ENCODE data around the gene BANF2.
"Not testable (repeated sequence)": the region's sequence is repeated elsewhere in the genome, so short reads cannot be mapped to it uniquely, and the experiment has no call there.

BANF2 gene

GRCh38 chr20:17683218-17684076 lies 16.3 kb upstream of the BANF2 start:
- DNase-seq = no peak

GRCh38 chr20:17684077-17684888 lies 15.5 kb upstream of the BANF2 start:
- no peak for DNase-seq

GRCh38 chr20:17685168-17685567 lies 14.6 kb upstream of the BANF2 start:
- DNase-seq = no peak

DNA sequence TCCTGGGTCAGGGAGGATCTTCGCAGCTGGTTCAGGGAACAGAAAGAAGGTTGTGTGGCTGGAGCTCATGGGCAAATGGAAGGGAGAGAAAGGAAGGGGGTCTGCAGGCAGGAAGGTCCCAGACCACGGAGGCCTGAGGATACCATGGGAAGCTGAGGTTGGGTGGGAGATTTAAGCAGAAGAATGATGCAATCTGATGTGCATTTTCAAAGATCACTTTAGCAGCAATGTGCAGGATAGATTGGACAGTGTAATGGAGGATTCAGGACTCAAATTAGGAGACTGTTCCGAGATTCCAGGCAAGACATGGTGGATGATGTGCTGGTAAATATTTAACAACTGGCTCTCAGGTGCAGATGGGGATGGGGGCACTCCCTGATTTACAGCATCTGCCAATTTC lies 12.0 kb upstream of the BANF2 start:
- no peak for DNase-seq

GRCh38 chr20:17688965-17689364 lies 10.8 kb upstream of the BANF2 start:
- no peak for DNase-seq

- no peak for DNase-seq
Measured at GRCh38 chr20:17690144-17690543, 9.6 kb upstream of the BANF2 start.

GRCh38 chr20:17691758-17692157 lies 8.0 kb upstream of the BANF2 start:
- DNase-seq = no peak

GRCh38 chr20:17693444-17694001 lies 6.2 kb upstream of the BANF2 start:
- no peak for DNase-seq

DNA sequence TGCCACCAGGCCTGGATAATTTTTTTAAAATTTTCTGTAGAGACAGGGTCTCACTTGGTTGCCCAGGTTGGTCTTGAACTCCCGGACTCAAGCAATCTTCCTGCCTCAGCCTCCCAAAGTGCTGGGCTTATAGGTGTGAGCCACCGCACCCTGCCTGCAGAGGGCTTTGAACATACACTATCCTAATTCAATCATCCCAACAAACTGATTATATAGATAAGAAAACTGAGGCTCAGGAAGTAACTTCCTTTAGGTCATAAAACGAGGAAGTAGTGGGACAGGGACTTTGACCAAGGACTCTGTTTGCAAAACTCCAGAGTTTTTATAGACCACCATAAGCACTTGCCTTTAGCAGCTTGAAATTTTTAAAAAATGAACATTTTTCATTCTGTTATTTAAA lies 5.0 kb upstream of the BANF2 start:
- DNase-seq = no peak

DNA sequence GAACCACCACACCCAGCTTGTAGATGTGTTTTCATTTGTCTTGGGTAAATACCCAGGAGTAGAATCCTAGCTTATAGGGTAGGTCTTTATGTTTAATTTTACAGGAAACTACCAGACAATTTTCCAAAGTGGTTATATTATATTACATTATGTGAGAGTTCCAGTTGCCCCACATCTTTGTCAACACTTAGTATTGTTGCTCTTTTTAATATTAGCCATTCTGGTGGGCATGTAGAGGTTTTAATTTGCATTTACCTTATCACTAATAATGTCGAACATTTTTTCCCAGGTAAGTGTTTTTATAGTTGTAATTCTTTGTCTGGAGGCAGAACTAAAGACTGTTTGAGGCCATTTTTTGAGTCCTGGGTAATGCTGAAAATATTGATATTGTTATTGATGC lies 3.5 kb upstream of the BANF2 start:
- no peak for DNase-seq

DNA sequence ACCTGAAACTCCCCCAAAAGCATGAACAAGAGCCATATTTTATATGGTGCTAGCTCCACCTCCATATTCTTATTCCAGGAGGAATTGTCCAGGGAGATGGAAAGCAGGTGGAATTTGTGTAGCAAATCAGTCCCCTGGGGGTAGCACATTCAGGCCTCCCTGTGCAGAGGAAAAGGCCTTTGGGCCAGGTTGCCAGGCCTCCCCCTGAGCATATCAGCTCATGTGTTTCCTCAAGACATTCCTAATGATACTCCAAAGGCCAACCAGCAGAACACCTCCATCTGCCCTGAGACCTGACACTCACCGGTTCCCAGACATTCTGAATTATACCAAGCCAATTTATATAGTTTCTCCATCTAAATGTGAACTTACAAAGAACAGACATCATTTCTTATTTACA lies 2.6 kb upstream of the BANF2 start:
- no peak for DNase-seq

DNA sequence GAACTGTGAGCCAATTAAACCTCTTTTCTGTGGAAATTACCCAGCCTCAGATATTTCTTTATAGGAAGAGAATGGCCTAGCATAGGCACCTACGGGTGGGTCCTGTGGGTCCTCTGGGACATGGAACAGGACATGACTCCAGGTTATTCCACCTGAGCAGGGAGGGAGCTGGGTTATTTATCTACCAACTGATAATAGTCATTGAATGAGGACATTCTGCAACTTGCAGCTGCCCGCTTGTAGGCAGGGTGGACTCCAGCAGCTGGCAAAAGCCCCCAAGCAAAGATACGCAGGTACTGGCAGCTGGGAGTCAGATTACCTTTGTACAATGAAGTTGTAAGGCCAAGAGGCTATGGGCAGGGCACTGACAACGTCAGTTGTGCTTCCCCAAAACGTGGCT lies 1.4 kb upstream of the BANF2 start:
- DNase-seq = no peak

DNA sequence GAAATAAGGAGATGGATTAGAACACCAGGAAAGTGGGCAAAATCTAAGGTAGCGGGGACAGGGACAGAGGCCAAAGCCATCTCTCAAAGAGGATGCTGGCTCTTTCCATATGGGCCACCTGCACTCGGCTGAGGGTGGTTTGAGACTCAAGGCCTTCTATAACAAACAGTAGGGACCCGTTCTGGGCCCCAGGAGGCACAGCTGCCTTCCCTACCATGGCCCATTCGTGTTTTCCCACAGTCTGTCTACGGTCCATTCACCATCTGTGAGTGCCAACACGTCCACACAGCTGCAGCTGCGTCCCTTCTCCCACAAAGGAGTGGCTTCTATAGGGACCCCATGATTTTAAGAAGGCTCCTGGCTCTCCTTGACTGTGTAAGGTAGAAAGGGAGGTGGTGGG lies 871 bp downstream of the BANF2 start:
- DNase-seq = no peak

DNA sequence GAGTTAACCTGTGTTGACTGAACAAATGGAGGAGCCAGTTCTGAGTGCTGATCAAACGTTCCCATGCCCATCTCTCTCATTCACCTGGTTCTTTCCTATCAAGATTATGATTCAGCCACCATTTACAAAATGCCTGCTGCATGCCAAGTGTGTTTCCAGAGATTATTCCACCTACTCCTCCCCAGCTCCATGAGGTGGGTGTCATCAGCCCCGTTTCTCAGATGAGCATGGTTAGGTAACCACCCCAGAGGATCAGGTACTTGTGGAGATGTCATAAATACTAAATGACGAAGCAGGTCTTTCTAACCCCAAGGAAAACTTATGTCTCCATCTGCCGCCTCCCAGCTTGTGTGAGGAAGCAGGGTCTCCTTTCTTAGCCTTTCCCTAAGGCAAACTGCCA lies 2.1 kb downstream of the BANF2 start:
- DNase-seq = no peak

DNA sequence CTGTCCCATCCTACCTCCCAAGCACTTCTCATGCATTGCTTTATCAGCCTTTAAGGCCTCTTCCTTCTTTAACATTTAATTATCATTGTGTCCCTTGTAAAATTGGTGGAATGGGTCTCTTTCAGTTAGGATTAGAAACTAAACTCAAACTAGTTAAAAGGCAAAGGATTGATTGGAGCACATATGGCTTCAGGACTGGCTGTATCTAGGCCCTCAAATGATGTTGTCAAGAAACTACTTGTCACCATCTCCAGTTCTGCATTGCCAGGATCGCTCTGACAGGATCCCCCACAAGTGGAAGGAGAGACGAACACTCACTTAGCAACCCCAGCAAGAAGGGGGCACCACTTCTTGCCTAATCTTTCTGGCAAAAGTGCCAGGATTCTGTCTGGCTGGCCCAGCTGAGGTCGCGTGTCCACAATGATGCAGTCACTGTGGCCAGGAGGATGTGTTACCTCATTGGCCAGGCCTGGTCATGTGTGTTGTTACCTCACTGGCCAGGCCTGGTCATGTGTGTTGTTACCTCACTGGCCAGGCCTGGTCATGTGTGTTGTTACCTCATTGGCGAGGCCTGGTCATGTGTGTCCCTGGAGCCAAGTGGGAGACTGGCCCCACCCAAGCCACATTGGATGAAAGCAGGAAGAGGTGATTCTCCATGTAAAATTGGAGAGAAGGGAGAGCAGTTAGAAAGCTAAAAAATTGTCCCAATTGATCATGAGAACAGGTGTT lies 5.0 kb downstream of the BANF2 start:
- DNase-seq = no peak

DNA sequence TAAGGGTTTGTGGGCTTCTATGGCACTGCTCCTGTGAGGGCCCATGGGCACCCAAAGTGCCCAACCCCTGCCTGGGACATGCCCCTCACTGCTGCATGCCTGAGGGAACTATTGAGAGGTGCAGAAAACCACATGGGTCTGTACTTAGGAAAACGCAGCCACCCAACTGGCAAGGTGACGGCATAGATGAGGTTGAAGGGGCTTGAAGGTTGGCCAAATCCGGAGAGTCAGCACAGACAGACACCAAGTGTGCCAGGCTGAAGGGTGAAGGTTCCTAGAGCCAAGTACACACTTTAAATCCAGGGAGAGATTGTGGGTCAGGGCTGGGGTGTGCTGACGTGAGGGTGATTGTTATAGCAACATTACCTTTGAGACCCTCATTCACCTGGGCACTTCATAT lies 6.2 kb downstream of the BANF2 start:
- DNase-seq = no peak

GRCh38 chr20:17706632-17707031 lies 6.9 kb downstream of the BANF2 start:
- DNase-seq = no peak

DNA sequence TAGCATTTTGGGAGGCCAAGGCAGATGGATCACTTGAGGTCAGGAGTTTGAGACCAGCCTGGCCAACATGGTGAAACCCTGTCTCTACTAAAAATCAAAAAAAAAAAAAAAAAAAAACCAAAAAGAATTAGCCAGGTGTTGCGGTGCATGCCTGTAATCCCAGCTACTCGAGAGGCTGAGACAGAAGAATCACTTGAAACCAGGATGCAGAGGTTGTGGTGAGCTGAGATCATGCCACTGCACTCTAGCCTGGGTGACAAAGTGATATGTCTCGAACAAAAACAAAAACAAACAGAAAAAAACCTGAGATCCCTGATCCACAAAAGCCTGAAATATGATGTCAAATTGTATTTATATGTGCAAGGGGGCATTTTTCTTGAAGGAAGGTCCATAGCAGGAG lies 8.2 kb downstream of the BANF2 start:
- not testable (repeated sequence) for DNase-seq

DNA sequence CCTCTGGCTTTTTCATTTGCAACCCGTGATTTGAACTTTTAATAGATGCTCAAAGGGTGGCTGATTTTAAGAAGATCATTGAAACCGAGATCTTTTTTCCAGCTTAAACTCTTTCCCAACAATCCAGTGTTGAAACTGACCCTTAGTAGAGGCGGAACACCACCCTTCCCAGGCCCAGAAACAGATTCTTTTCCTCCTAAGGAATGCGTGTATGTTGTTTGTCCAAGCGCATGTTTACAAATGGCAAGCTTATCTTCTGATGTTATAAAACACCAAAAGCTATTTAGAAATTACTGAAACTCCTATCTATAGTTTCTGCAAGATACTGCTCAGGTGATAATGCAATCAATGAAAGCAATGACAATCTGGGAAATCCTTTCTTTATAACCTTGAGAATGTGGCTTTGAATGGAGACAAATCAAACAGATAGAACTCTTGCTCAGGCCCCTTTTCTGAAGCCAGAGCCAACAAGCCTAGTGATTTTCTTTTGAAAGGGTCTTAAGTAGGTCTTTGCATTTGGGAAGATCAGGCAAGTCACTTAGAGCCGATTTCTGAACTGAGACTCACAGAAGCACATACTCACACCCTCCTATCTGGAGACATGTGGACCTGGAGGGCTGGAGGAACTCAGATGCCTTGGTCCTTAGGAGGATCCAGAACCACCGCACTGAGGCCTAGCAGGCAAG lies 9.1 kb downstream of the BANF2 start:
- DNase-seq = no peak

DNA sequence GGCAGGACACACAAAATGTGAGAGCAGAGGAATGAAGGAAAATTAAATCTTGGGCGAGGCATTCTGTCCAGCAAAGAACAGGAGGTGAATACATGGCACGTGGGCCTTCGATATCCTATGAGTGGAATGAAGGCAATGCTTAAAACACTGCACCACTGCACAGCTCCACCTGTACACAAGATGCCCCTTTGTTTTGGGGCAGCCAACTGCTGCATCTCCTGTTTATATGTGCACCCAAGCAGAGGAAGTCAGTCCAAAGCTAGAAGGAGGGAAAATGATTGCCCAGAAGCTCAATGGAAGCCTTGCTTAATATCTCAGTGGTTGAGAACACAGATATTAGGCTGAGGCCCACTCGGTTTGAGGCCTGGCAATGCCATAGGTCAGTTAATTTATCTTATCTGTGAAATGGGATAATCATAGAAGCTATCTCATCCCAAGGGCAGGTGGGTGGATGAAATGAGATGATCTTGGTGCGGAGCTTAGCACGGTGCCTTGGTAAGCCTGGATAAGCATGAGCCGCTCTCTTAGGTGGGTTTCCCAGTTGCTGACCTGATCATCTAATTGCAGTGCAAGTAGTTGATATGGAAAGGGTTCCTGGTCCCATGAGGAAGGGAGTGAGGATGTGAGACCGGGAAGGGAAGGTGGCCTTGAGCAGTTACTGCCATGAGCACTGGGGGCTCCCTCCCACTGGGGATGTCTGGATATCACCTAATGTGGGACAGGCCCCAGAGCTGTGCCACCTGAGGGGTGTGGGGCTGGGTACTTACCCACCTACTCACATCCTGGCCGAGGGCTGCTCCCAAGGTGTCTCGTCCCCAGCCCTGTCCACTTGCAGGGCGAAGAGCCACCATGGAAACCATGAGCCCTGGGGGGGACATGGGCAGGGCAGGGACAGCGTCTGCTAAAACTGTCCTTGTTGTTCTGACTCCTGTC lies 9.9 kb downstream of the BANF2 start:
- DNase-seq = no peak
